Stimulated activated CD8-positive, alpha-beta memory T cell treated with anti-CD3 and anti-CD28 coated beads, Interleukin-12 subunit alpha, Interleukin-12 subunit beta, amount 100 ng/mL, for 4 hours (primary cell): ENCODE measurements around the gene GATA5.

Experiments
- DNase-seq: peaks from one replicate; pipeline ENCODE4 v3.0.0-alpha.2; 2020; ENCODE audit warnings: low read depth

The GATA5 gene

DNA sequence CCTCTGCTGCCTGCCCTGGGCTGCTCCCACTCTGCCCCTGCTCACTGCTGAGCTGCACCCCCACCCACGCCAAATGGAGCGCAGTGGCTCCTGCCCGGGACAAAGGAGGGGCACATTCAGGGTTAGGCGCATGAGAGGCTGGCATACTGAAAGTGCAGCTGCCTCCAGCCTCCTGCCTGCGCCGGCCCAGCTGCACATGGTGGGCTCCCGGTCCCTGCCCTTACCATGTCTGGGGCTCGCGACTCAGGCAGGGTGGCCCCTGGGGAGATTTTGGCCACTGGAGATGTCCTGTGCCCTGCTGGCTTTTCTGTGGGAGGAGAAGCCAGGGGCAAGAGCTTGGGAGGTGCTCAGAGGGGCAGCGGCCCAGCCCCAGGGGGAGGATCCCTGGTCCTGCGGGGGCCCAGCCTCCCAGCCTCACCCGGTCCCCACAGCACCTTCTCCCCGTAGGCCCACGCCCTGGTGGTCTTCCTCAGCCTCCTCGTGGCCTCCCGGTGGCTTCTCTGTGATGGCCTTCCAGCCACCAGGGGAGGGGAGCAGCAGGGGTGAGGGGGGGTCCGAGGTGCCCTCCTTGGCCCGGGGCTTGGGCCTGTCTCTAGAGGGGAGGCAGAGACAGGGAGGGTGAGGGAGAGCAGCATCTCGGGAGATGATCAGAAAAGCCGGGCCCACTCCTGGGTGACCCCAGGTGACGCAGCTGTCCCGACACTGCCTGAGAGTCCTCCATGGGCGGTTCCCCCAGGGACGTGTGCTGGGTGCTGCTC is 60.3 kb downstream of the GATA5 start:
- no peak for DNase-seq

DNA sequence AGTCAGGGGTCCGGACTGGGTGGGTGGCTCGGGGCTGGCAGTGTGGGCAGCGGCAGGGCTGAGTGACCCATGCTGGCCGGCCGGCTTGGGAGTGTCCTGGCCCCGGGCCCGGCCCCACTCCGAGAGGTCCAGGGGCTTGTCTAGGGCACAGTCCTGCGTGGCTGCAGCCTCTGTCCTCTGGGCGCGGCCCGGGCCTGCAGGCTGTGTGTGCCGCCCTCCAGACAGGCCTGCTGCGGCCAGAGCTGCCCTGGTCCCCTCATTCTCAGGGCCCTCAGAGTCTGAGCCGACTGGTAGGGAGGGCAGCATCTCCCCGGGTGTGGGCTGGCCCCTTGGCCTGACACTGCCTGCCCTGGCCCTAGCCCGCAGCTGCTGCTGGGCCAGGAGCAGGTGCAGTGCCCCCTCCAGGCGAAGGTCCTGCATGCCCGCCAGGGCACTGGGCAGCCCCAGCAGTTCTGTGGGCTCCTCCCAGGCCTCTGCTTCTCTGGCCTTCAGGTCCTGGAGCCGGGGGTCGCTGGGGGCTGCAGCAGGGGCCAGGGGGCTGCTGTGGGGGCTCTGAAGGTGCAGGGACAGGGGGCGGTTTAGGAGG is 61.8 kb downstream of the GATA5 start:
- no peak for DNase-seq
